Islet of Langerhans (tissue), 1 donor: ENCODE measurements around the gene RTL10.
"Not testable (repeated sequence)": the region's sequence is repeated elsewhere in the genome, so short reads cannot be mapped to it uniquely, and the experiment has no call there.

Experiments used
- FAIRE-seq: peaks from one replicate; lab custom pipeline; 2011; peaks lifted over from hg19 to GRCh38; lab: Jason Lieb, UNC

The RTL10 gene

DNA sequence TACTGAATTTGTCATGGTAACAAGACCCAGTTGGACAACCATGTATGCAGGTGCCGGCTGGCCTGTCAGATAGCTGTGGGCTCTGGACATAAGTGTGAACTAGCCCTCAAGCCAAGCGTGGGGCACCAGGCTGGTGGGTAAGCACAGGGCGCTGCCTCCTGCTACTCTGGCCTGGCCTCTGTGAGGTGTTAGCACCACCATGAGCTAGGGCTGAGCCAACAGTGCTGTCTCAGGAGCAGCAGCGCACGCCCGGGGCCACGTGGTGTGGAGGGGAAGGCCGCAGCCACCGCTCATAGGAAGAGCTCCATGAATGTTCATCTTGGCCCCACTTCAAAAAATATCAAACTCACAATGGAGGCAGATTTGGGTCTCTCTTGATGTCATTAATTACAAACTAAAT is 35.3 kb upstream of the RTL10 start:
- FAIRE-seq, result no peak

DNA sequence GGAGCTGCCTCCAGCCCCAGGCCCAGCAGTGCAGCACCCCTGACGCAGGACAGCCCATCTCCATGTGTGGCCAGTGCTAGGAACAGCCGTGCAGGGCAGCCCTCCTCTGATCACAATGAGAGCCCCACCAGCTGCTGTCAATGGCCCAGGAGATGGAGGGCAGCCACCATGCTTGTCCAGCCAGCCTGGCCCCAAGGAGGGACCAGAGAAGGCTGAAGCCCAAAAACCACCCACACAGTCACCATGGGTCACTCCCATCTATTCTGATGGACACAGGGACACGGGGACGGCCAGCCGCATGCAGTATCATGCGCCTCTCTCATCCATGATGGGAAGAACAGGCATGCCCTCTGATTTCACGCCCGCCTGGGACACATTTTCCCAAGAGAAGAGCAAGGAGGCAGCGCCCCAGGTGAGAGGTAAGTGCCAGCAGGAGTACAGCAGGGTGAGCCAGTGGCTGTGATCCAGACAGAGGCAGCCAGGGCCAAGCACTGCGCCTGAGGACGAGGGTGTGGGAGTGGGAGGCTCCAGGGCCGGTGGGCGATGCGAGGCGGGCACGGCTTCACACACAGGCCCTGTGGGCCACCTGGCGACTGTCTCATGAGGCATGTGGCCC is 33.6 kb upstream of the RTL10 start:
- FAIRE-seq, result no peak

DNA sequence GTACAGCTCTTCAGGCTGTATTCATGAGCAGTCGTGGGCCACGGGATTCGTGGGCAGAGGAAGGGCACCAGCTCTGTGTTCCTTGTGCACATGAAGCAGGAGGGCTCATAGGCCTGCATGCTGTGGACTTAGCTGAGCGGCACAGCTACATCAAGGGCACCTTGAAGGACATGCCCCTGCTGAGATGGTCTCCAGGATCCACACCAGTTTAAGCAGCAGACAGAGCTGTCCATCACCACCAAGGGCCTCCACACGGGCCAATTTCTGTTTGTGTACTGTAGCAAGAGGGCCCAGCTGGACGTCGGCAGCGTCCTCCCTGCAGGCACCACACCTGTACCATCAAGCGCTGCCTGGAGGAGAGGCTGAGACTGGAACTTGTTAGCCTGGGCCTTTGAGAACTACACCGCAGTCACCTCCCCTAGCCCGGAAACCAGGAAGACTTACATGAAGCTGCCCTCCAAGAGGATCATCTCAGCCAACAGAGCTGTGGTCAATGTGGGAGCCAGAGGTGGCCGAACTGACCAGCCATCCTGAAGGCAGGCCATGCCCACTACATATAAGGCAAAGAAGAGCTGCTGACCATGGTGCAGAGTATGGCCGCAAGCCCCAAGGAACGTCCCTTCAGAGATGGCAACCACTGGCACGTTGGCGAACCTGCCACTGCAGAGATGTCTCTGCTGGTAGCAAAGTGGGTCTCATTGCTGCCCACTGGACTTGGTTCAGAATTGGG is 32.7 kb upstream of the RTL10 start:
- no peak for FAIRE-seq

DNA sequence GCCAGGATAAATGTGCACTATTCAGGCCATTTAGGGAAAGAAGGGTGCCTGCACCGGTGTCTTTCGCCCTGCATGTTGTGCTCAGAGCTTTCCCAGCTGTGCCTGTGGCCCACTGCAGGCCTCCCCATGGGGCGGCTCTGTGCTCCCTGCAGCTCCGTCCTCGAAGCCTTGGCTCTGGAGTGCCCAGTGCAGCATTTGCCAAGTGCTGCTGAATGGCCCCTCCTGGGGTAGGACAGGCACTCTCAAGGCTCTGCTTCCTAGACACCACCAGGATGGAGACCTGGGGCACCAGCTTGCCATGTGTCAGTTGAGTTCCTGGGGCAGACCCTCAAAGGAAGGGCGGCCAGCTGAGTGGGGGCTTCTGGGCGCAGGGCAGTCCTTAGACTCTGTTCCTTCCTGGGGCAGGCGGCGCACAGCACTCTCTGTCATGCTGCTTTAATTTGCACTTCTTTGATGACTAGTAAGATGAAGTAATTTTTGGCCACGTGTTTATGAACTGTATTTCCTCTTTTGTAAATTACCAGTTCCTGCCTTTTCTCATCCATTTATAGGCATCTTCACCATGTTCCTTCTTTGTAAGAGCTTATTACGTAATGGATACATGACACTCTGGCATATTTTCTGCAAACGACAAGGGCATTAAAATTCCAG is 32.1 kb upstream of the RTL10 start:
- FAIRE-seq, result no peak

DNA sequence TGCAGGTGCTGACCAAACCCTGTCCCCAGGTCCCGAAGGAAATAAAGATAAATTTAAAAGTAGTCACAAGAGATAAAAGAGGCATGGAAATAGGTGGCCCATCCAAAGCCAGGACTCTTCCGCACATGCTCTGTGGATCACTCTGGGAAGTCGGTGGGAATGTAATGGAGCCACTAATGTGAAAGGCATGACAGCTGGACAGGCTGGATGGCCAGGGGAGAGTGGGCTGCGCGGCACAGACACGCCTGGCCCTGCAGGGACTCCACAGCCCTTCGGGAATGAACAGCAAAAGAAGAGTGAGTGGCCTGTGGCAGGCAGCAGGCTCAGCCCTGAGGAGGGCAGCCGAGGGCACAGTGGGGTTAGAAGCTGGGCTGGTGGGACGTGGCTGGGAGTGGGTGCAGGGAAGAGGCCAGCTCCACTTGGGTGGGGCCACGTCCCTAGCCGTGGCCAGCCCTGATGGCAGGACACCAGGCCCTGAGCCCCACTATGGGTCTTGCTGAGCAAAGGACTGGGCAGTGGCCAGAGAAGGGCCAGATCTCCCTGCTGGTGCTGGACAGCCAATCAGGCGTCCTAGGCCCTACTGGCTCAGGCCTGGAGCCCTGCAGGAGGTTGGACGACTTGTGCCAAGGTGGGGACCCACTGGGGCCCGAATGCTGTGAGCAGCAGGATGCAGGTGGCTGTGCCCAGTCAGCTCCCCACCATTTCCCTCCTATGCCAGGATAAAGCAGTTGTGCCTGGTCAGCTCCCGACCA is 31.3 kb upstream of the RTL10 start:
- no peak for FAIRE-seq

DNA sequence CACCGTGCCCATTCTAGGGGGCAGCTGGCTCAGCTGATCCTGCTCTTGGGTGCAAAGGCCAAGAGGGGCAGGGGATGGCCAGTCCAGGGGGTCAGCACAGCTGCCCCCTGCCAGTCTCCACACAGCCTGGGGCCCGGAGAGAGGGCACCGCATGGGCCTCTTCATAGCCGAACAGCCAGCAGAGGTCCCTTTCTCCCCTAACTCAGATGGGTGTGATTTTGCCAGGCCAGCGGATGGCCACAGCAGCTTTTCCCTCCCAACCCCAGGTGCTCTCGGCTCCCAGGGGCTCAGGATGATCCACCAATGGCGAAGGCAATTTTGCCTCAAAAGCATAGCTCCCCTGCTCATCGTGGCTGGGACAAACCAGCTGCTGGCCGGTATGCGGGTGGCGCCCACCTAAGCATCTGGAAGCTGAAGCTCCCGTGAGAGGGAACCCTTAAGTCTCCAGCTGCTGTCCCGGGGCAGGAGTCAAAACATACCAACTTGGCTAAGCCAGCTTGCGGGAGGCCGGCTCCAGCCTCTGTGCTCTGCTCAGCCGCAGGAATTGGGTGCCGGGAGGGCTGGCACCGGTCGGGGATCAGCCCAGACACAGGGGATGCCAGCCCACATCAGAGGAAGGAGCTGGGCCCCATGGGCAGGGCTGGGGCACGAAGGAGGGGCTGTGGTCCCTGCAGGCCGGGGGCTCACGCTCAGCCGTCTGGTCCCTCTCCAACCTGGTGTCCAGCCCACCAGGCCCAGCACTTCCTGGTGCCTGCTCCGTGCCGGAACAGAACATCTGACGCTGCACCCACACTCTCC is 30.5 kb upstream of the RTL10 start:
- FAIRE-seq, result no peak

DNA sequence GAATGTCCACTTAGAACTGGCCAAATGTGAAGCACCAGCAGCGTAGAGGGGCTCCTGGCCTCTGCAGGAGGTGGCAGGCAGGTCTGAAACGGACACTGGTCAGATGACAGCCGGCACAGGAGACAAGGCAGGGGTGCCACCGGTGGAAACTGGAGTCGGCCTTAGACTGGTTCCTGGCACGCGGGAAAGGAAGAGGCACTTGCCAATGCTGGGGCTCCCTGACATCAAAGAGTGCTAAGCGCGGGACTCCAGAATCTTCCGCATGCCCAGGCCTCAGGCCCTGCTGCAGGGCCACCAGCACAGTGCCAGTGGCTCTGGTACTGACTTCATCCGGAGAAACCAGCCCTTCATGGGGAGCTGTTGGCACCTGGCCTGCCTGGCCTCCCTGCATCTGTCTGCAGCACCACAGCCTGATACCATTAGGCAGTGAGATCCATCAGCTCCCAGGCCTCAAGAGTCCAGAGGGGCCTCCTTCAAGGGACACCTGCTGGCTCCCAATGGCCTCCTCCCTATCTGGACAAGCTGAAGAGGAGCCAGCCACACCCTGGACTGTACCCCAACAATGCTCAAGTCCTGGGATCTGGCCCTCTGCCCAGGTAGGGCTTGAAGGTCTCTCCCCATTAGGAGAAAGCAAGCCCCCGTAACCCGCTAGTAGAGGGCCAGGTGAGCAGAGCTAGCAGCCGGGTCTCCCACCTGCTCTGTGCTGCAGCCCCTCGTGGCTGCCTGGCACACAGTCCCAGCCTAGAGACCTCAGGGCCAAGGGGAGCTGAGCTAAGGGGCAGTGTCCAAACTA is 29.7 kb upstream of the RTL10 start:
- FAIRE-seq, result no peak

DNA sequence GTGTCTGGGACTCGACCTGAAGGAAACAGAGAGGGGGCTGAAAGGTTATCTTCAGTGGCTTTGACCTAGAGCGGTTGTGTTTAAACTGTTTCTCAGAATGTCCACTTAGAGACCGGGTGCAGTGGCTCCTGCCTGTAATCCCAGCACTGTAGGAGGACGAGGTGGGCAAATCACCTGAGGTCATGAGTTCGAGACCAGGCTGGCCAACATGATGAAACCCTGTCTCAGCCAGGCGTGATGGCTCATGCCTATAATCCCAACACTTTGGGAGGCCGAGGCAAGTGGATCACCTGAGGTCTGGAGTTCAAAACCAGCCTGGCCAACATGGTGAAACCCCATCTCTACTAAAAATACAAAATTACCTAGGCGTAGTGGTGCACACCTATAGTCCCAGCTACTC is 28.8 kb upstream of the RTL10 start:
- FAIRE-seq, result not testable (repeated sequence)

DNA sequence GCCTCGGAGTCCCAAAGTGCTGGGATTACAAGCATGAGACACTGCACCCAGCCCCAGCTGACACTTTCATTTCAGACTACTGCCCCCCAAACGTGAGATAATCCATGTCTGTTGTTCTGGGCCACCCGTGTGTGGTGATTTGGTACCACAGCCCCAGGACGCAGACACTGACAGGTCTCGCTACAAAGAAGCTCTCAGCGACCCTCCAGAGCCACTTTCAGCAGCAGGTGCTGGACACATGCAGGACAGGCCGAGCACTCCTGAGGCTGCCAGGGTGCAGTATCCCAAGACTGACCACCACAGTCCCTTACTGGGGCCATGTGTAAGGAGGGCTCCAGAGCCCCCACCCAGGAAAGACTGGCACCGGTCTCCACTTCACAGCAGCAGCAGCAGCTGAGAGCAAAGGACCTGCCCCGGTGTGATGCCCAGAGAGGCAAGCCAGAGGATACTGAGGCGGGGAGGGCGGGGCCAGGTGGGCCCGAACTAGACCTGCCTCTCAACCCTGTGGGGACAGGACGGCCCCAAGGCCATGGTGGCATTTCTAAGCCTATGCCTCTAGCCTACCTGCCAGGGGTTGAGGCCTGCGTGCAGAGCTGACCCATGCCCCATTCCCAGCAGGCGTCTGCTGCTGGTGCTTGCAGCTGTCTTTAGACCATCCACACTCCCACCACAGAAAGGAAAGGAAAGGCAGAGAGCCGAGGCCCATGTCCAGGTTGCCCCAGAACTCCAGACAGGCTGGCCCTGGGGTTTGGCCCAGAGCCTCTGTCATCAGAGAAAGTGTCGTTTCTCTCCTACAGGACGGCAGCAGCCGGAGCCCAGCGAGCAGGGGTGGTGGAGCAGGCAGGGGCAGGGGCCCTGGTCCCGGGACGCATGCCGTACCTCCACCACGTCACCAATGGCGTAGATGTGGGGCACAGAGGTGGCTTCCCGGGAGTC is 28.0 kb upstream of the RTL10 start:
- FAIRE-seq, result no peak

DNA sequence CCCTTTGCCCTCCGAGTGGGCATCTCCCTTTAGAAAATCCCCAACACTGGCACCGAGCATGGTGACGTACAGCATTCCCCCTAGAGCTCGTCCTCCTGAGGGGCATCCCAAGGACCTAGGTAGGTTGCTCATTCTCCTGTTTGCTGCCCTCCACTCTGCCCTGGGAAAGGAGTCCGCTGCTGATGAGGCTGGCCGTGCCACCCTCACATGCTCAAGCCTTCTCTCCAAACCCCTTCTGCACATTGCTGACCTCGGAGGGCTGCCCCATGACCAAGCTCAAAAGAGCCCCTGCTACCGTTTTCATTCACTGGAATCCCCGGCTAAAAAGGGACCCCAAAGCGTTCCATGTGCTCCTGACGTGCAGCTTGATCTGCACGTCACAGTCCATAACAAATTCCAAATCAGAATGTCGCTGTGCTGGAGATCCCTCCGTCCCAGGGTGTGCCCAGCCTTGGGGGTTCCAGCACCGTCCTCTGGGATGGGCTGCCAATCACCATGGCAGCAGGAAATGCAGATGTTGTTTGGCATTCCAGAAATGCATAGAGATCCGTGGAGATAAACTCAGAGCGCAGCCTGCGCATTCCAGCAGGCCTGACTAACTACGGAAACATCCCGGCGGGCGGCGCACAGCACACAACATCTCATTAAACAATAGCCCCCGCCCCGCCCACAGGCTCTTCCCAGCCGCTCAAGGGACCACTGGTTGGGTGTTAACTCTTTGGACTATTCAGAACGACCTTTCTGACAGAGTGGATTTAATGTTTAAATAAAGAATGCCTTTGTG is 26.3 kb upstream of the RTL10 start:
- no peak for FAIRE-seq

DNA sequence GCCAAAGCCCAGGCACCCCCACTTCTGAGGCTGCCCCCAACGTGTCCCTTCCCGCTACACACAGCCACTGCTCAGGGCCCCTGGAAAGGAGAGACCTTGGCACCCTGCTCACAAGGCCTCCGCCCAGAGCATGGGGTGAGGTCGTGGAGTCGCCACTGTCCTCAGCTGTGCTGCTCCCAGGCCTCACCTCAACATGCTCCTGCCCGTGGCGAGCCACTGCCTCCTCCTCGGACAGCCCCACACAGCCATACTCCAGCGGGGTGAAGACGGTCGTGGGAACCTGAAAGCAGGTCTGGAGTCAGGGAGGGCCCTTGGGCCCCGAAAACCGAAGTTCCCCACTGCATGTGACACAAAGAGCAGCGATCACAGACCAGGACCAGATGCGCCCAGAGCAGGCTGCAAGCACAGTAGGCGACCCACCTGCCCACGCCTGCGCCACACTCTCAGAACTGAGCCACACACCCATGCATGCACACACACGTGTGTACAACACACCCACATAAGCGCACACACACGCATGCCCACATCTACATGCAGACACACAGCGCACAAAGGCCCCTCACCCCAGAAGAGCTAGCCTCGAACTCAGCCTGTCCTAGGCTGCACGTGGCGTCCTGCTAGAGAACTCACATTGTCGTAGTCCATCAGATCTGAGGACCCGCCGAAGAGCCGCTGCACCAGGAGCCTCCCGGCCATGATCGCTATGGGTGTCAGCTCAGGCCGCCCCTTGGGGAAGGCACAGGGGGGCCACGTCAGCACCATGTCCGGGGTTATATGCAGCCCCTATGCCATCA is 25.5 kb upstream of the RTL10 start:
- no peak for FAIRE-seq

DNA sequence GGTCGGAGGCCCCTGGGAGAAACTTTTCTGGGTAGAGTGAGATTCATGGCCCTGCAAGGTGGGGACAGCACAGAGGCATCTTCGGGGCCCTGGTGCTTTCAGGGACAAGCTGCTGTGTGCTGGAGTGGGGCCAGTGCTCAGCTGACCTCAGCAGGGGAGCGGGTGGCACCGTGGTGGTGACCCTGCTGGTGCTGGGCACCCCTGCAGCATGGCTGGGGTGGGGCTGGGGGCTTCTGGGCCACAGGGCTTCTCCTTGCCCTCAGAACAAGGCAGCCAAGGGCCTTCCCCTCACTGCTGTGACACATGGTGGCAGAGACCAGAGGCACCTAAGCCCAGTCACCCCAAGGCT is 24.9 kb upstream of the RTL10 start:
- FAIRE-seq, result no peak

DNA sequence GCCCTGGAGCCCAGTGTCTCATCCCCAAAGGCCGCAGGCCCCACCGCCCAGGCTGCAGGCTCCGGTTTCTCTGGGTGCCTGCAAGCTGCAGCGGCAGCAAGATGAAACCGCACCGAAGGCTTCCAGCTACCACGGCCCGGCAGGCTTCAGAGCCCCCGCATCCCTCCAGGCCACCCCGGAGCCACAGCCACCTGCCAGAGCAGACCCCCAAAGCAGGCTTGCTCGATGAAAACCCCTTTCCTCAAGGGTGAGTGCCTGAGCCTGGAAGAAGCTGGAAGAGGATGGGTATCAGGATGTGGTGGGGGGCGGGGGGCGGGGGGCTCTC is 24.5 kb upstream of the RTL10 start:
- FAIRE-seq, result no peak

DNA sequence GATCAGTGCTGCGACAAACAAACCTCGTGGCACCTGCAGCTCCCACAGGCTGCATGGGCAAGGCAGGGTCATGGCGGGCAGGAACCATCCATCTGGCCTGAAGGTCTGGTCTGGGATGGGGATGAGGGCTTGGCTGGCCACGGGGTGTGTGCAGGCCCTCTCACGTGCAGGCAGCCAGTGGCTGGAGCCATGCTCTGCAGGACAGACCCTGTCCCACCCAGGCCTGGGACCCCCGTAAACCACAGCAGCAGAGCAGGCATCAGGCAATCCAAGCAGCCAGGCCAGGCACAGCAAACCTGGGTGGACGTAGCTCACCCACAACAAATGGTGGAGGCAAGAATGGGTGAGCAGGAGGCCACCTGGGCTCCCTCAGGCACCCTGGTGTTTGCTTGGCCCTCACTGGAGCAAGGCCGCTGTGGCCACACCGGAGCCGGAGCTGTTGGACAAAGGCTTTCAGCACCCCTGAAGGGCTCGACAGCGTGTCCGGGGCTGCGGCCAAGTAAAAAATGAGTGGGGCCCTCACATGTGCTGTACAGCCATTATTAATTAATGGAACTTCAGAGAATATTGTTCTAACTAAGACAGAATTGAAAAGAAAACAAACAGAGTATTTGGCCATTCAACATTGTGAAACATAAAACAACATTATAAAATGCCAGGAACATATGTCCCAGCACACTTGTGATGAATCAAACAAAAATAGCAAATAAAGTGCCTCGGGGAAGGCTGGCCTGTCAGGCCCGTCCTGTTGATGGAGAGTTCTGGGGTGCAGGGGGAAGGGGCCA is 24.0 kb upstream of the RTL10 start:
- no peak for FAIRE-seq

DNA sequence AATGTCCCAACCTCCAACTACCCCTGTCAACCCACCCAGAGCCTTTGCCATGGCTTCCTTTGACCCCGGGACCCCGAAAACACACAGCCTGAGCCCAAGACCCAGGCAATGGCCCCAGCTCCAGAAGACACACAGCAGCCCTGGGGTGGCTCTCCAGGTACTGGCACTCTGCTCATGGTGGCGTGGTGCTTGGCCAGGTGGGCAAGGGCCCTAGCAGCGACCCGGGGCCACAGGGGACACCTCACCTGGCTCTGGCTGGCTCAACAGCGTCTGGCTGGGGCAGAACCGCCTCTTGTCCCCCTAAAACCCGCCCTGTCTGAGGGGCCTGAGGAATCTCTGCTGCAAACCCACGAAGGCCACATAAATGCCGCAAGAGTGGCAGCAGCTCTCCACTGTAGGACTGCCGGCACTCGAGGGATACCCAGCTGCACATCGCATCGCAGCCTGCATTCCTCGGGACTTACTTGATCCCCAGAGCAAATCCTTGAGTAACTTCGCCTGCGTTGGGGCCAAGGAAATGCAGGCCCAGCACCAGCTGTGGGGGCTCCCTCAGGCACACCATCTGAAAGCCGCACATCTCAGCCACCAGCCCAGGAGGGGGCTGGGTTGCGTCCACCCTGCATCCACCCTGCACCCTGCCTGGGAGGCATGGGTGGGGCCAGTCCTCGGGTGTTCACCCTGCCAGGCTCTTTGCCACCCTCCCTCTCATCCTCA is 23.1 kb upstream of the RTL10 start:
- no peak for FAIRE-seq

DNA sequence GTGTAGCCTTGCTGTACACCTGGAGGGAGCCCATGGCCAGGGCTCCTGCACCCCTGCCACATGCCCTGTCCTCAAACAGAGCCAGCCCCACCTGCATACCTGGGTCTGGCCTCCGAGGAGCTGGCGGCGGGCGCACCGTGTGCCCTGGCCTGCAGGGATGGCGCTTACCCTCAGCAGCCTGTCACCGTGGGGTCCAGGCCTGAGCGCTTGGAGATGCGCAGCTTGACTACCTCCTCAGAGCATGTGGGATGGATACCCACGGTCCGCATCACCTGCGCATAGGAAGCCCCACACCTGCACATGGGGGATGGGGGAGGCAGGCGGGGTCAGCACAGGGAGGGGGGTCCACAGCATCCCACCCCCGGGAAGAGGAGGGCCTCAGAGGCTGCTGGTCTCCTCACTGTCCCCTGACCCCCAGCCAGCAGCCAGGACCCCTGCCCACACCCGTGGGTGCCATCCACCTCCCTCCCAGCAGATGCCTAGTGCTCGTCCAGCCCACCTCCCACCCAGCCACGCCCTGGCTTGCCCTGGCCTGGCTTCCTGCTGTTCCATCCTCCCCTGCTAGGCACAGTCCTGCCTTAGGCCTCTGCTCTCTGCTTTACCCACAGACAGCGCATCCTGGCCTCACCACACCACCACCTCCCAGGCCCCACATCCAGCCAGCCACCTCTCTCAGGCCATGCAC is 22.4 kb upstream of the RTL10 start:
- no peak for FAIRE-seq
